Nephron progenitor cell (in vitro differentiated cells): ENCODE measurements around the gene CD14.

ENCODE experiments used
- DNase-seq: peaks from one replicate; pipeline ENCODE4 v3.0.0; 2021
- H3K27ac Mint-ChIP-seq: 2 replicates; pipeline ENCODE4 v1.8.0; 2021; ENCODE audit warnings: mild to moderate bottlenecking, moderate library complexity, mixed read lengths
- H3K27me3 Mint-ChIP-seq: 2 replicates; pipeline ENCODE4 v1.8.0; 2021; ENCODE audit warnings: mild to moderate bottlenecking, low read depth, mixed read lengths; ENCODE audit not compliant: poor library complexity
- H3K36me3 Mint-ChIP-seq: 2 replicates; pipeline ENCODE4 v1.8.0; 2021; ENCODE audit warnings: low read depth, mixed read lengths
- H3K4me1 Mint-ChIP-seq: 2 replicates; pipeline ENCODE4 v1.8.0; 2021; ENCODE audit warnings: mixed read lengths
- H3K4me3 Mint-ChIP-seq: 2 replicates; pipeline ENCODE4 v1.8.0; 2021; ENCODE audit warnings: mild to moderate bottlenecking, moderate library complexity, mixed read lengths
- H3K9me3 Mint-ChIP-seq: 2 replicates; pipeline ENCODE4 v1.8.0; 2021; ENCODE audit warnings: mild to moderate bottlenecking, moderate library complexity, mixed read lengths
- CTCF ChIP-seq: fragments of 200-600 bp; sonication (generic); IDR thresholded peaks from 2 replicates; pipeline ENCODE4 v1.5.0; 2021; ENCODE audit warnings: antibody characterized with exemption

The CD14 gene

GRCh38 chr5:140622301-140622700, 10.7 kb downstream of the CD14 start:
- no peaks in the 10 kb centered on the region for H3K4me1 Mint-ChIP-seq
- no peak overlapping the region for H3K27ac Mint-ChIP-seq
- no peak overlapping the region for H3K4me3 Mint-ChIP-seq
- H3K36me3 Mint-ChIP-seq, result peaks cover 2% of the 10 kb centered on the region
- peaks cover 40% of the 10 kb centered on the region for H3K27me3 Mint-ChIP-seq
- peaks cover 43% of the 10 kb centered on the region for H3K9me3 Mint-ChIP-seq
- DNase-seq, result no peak
- TF ChIP-seq CTCF, result no peak

- Mint-ChIP-seq H3K4me3 (no peak overlapping the region), H3K9me3 (peaks cover 42% of the 10 kb centered on the region), H3K27me3 (peaks cover 18% of the 10 kb centered on the region), H3K36me3 (no peaks in the 10 kb centered on the region), H3K27ac (no peak overlapping the region), H3K4me1 (no peaks in the 10 kb centered on the region)
- no peak for DNase-seq
- TF ChIP-seq CTCF, result no peak
Measured at GRCh38 chr5:140611020-140611521, 21.9 kb downstream of the CD14 start.

- Mint-ChIP-seq H3K4me3 (no peak overlapping the region), H3K9me3 (peaks cover 33% of the 10 kb centered on the region), H3K27me3 (peaks cover 20% of the 10 kb centered on the region), H3K27ac (no peak overlapping the region), H3K36me3 (no peaks in the 10 kb centered on the region), H3K4me1 (no peaks in the 10 kb centered on the region)
- TF ChIP-seq CTCF, result no peak
- DNase-seq, result no peak
Measured at GRCh38 chr5:140609126-140609525, 23.8 kb downstream of the CD14 start.

GRCh38 chr5:140608722-140609121, 24.3 kb downstream of the CD14 start:
- Mint-ChIP-seq H3K9me3 (peaks cover 33% of the 10 kb centered on the region), H3K36me3 (no peaks in the 10 kb centered on the region), H3K4me1 (no peaks in the 10 kb centered on the region), H3K27ac (no peak overlapping the region), H3K4me3 (no peak overlapping the region), H3K27me3 (peaks cover 20% of the 10 kb centered on the region)
- DNase-seq, result no peak
- no peak for TF ChIP-seq CTCF

GRCh38 chr5:140607031-140607430, 25.9 kb downstream of the CD14 start:
- no peak overlapping the region for H3K4me3 Mint-ChIP-seq
- DNase-seq, result no peak
- H3K27me3 Mint-ChIP-seq, result peaks cover 19% of the 10 kb centered on the region
- no peak for TF ChIP-seq CTCF
- no peak overlapping the region for H3K27ac Mint-ChIP-seq
- H3K4me1 Mint-ChIP-seq, result no peaks in the 10 kb centered on the region
- peaks cover 26% of the 10 kb centered on the region for H3K9me3 Mint-ChIP-seq
- no peaks in the 10 kb centered on the region for H3K36me3 Mint-ChIP-seq

- no peak for TF ChIP-seq CTCF
- DNase-seq, result no peak
- Mint-ChIP-seq H3K36me3 (no peaks in the 10 kb centered on the region), H3K27me3 (peaks cover 20% of the 10 kb centered on the region), H3K27ac (no peak overlapping the region), H3K4me1 (no peaks in the 10 kb centered on the region), H3K4me3 (no peak overlapping the region), H3K9me3 (peaks cover 15% of the 10 kb centered on the region)
Measured at GRCh38 chr5:140605879-140606278, 27.1 kb downstream of the CD14 start.
